Gastroesophageal sphincter (tissue), 3 donors: Measurements from ENCODE around the gene BAZ2B.

Experiments
- POLR2A ChIP-seq, 2 donors: fragments of 450-650 bp; IDR thresholded peaks; one replicate each; pipeline ENCODE4 v1.6.1; 2017; ENCODE audit warnings: antibody characterized with exemption in 2 of 2, mild to moderate bottlenecking in 2 of 2, moderate library complexity in 1 of 2
- POLR2AphosphoS5 ChIP-seq: sonication (generic); formaldehyde crosslinking; IDR thresholded peaks from one replicate; pipeline ENCODE4 v1.6.1; 2017; ENCODE audit warnings: antibody characterized with exemption
- TF ChIP-seq, protein P1 (sequence below), 4 experiments: fragments of 200-600 bp in 2 of 4; fragments of 450-650 bp in 2 of 4; sonication (generic) in 1 of 4; IDR thresholded peaks; one replicate each; pipeline ENCODE4 v1.5.1; 2017 to 2019; ENCODE audit warnings: antibody characterized with exemption in 4 of 4, mild to moderate bottlenecking in 2 of 4, moderate library complexity in 2 of 4

DNA sequence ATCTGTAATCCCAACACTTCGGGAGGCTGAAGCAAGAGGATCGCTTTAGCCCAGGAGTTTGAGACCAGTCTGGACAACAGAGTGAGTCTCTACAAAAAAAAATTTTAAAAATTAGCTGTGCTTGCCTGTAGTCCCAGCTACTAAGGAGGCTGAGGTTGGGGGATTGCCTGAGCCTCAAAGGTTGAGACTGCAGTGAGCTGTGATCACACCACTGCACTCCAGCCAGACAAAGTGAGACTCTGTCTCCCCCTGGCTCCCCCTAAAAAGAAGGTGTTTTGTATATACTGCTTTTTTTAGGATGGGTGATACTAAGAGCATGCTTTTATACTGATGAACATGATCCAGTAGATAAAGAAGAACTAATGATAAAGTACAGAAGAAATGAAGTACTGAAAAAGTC, 145.0 kb downstream of the BAZ2B start:
- TF ChIP-seq, protein P1, sequence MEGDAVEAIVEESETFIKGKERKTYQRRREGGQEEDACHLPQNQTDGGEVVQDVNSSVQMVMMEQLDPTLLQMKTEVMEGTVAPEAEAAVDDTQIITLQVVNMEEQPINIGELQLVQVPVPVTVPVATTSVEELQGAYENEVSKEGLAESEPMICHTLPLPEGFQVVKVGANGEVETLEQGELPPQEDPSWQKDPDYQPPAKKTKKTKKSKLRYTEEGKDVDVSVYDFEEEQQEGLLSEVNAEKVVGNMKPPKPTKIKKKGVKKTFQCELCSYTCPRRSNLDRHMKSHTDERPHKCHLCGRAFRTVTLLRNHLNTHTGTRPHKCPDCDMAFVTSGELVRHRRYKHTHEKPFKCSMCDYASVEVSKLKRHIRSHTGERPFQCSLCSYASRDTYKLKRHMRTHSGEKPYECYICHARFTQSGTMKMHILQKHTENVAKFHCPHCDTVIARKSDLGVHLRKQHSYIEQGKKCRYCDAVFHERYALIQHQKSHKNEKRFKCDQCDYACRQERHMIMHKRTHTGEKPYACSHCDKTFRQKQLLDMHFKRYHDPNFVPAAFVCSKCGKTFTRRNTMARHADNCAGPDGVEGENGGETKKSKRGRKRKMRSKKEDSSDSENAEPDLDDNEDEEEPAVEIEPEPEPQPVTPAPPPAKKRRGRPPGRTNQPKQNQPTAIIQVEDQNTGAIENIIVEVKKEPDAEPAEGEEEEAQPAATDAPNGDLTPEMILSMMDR (IDR thresholded peaks at IDR 0.05): no peak
- TF ChIP-seq POLR2A (IDR thresholded peaks at IDR 0.05): no peak
- no peak for TF ChIP-seq POLR2AphosphoS5
